ENCODE results near the gene CPVL. TPM values are rescaled to one million over a fixed set of nuclear protein-coding genes. Genes with fewer than 3 reads are reported as not detected.

The CPVL gene
- total RNA-seq, 1 donor from 2014 or later: 25.9 TPM

- TF ChIP-seq, protein P1, sequence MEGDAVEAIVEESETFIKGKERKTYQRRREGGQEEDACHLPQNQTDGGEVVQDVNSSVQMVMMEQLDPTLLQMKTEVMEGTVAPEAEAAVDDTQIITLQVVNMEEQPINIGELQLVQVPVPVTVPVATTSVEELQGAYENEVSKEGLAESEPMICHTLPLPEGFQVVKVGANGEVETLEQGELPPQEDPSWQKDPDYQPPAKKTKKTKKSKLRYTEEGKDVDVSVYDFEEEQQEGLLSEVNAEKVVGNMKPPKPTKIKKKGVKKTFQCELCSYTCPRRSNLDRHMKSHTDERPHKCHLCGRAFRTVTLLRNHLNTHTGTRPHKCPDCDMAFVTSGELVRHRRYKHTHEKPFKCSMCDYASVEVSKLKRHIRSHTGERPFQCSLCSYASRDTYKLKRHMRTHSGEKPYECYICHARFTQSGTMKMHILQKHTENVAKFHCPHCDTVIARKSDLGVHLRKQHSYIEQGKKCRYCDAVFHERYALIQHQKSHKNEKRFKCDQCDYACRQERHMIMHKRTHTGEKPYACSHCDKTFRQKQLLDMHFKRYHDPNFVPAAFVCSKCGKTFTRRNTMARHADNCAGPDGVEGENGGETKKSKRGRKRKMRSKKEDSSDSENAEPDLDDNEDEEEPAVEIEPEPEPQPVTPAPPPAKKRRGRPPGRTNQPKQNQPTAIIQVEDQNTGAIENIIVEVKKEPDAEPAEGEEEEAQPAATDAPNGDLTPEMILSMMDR (IDR thresholded peaks at IDR 0.05; ENCODE audit: insufficient read depth, low read length, poor library complexity, severe bottlenecking): no peak
- DNase-seq (ENCODE audit: low read depth): no peak
- no peaks in the 10 kb centered on the region for H3K36me3 ChIP-seq (ENCODE audit: control insufficient read depth, insufficient read depth, low read length)
- H3K4me3 ChIP-seq (ENCODE audit: low read depth, low read length): no peak overlapping the region
- peaks cover 2% of the 10 kb centered on the region for H3K27me3 ChIP-seq (ENCODE audit: control insufficient read depth, insufficient read depth, low read length)
These were observed 2.7 kb upstream of the CPVL start for GRCh38 chr7:29149036-29149435.

- DNase-seq (ENCODE audit: low read depth): no peak
- no peaks in the 10 kb centered on the region for H3K36me3 ChIP-seq (ENCODE audit: control insufficient read depth, insufficient read depth, low read length)
- no peak overlapping the region for H3K4me3 ChIP-seq (ENCODE audit: low read depth, low read length)
- TF ChIP-seq, protein P1 (IDR thresholded peaks at IDR 0.05; ENCODE audit: insufficient read depth, low read length, poor library complexity, severe bottlenecking): no peak
- peaks cover 2% of the 10 kb centered on the region for H3K27me3 ChIP-seq (ENCODE audit: control insufficient read depth, insufficient read depth, low read length)
These were observed 1.5 kb upstream of the CPVL start for GRCh38 chr7:29147821-29148220.

GRCh38 chr7:29146888-29147609 lies 712 bp upstream of the CPVL start:
- TF ChIP-seq, protein P1 (IDR thresholded peaks at IDR 0.05; ENCODE audit: insufficient read depth, low read length, poor library complexity, severe bottlenecking): no peak
- no peaks in the 10 kb centered on the region for H3K36me3 ChIP-seq (ENCODE audit: control insufficient read depth, insufficient read depth, low read length)
- H3K4me3 ChIP-seq (ENCODE audit: low read depth, low read length): peak overlapping the region; percentile 33
- peak; percentile 53 for DNase-seq (ENCODE audit: low read depth)
- peaks cover 2% of the 10 kb centered on the region for H3K27me3 ChIP-seq (ENCODE audit: control insufficient read depth, insufficient read depth, low read length)

DNA sequence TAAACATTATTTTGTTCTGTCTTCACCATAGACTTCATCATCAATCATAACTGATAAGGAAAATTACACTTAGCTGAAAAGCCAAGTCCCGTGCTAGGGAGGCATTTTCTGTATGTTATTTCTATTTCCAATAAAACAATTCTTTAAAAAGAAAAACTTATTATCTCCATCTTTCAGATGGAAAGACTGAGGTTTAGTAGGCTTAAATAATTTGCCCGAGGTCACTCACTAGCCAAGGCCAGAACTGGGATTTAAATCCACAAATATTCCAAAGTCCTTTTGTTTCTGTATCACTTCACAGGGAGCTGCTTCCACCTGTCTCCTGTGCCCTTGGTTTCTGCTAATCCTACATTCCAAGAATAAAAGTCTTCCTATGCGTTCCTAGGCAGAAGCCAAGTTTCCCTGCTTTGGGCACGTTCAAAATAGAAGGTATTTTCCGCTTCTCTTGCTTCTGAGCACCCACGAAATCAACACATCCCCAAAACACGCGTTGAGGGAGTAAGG lies 732 bp downstream of the CPVL start:
- peaks cover 2% of the 10 kb centered on the region for H3K27me3 ChIP-seq (ENCODE audit: control insufficient read depth, insufficient read depth, low read length)
- no peak for DNase-seq (ENCODE audit: low read depth)
- peak overlapping the region; percentile 33 for H3K4me3 ChIP-seq (ENCODE audit: low read depth, low read length)
- H3K36me3 ChIP-seq (ENCODE audit: control insufficient read depth, insufficient read depth, low read length): no peaks in the 10 kb centered on the region
- TF ChIP-seq, protein P1 (IDR thresholded peaks at IDR 0.05; ENCODE audit: insufficient read depth, low read length, poor library complexity, severe bottlenecking): no peak

GRCh38 chr7:29143751-29144150 lies 2.6 kb downstream of the CPVL start:
- peaks cover 2% of the 10 kb centered on the region for H3K27me3 ChIP-seq (ENCODE audit: control insufficient read depth, insufficient read depth, low read length)
- no peak overlapping the region for H3K4me3 ChIP-seq (ENCODE audit: low read depth, low read length)
- DNase-seq (ENCODE audit: low read depth): no peak
- H3K36me3 ChIP-seq (ENCODE audit: control insufficient read depth, insufficient read depth, low read length): no peaks in the 10 kb centered on the region
- TF ChIP-seq, protein P1 (IDR thresholded peaks at IDR 0.05; ENCODE audit: insufficient read depth, low read length, poor library complexity, severe bottlenecking): no peak

All from kidney epithelial cell (primary cell).